Ishikawa (cell line): ENCODE data around the gene PAK2.

ENCODE experiments used
- CEBPB ChIP-seq: IDR thresholded peaks from 2 replicates; pipeline ENCODE4 v1.6.1; 2012
- CREB1 ChIP-seq: IDR thresholded peaks from 2 replicates; pipeline ENCODE4 v1.6.1; 2012; ENCODE audit warnings: low read depth
- EP300 ChIP-seq: IDR thresholded peaks from 2 replicates; pipeline ENCODE4 v1.6.1; 2012; ENCODE audit warnings: borderline replicate concordance
- FOXM1 ChIP-seq: IDR thresholded peaks from 2 replicates; pipeline ENCODE4 v1.6.1; 2012; ENCODE audit warnings: low read depth, borderline replicate concordance

GRCh38 chr3:196804773-196805172, 65.1 kb downstream of the PAK2 start:
- TF ChIP-seq CREB1 (no peak), CEBPB (no peak), EP300 (no peak), FOXM1 (no peak)
